Neural cell (in vitro differentiated cells): ENCODE measurements around the gene PPIP5K1.

Experiments
- EP300 ChIP-seq: fragments of 450-650 bp; conservative IDR thresholded peaks from 2 replicates; pipeline ENCODE4 v1.6.1; 2014; ENCODE audit warnings: antibody characterized with exemption, mild to moderate bottlenecking, moderate library complexity; ENCODE audit not compliant: poor library complexity, severe bottlenecking
- SMC3 ChIP-seq: fragments of 450-650 bp; conservative IDR thresholded peaks from 2 replicates; pipeline ENCODE4 v1.6.1; 2014; ENCODE audit warnings: antibody characterized with exemption, mild to moderate bottlenecking, moderate library complexity; ENCODE audit not compliant: poor library complexity
- TF ChIP-seq, protein P1 (sequence below): fragments of 450-650 bp; IDR thresholded peaks from 2 replicates; pipeline ENCODE4 v1.5.1; 2014; ENCODE audit warnings: antibody characterized with exemption, mild to moderate bottlenecking, moderate library complexity; ENCODE audit not compliant: poor library complexity, severe bottlenecking

DNA sequence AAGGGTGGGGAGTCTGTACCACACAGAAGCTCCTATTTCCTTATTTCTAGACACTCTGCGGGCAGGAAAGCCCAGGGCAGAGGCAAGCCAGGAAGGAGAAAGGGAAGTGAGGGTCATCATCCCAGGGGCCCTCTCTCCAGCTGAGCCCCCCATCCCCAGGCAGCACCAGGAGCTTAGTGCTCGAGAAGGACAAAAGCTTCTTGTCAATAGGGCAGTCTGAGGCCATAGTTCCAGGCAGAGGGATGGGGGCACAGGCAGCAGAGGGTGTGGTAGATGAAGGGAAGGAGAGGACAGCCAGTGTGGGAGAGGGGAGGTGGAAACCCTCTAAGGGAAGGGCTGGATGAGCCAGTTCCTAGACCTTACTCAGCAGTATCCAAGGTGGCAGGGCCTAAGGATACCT is 69.9 kb downstream of the PPIP5K1 start:
- TF ChIP-seq, protein P1, sequence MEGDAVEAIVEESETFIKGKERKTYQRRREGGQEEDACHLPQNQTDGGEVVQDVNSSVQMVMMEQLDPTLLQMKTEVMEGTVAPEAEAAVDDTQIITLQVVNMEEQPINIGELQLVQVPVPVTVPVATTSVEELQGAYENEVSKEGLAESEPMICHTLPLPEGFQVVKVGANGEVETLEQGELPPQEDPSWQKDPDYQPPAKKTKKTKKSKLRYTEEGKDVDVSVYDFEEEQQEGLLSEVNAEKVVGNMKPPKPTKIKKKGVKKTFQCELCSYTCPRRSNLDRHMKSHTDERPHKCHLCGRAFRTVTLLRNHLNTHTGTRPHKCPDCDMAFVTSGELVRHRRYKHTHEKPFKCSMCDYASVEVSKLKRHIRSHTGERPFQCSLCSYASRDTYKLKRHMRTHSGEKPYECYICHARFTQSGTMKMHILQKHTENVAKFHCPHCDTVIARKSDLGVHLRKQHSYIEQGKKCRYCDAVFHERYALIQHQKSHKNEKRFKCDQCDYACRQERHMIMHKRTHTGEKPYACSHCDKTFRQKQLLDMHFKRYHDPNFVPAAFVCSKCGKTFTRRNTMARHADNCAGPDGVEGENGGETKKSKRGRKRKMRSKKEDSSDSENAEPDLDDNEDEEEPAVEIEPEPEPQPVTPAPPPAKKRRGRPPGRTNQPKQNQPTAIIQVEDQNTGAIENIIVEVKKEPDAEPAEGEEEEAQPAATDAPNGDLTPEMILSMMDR, result no peak
- TF ChIP-seq EP300, result no peak
- no peak for TF ChIP-seq SMC3
